LNCaP clone FGC (cell line): ENCODE results near the gene FGF14.

Experiments used
- DNase-seq: peaks from one replicate; pipeline ENCODE4 v3.0.0-alpha.2; 2011; ENCODE audit warnings: low read depth
- H3K4me3 ChIP-seq: 2 replicates; pipeline ENCODE4 v1.5.1; 2011; ENCODE audit warnings: mild to moderate bottlenecking, low read depth, low read length, control low read depth
- TF ChIP-seq, protein P1 (sequence below): IDR thresholded peaks from 2 replicates; pipeline ENCODE4 v1.5.1; 2012; ENCODE audit warnings: mild to moderate bottlenecking; ENCODE audit not compliant: control insufficient read depth, insufficient read depth; ENCODE audit errors: extremely low read depth

Gene FGF14

GRCh38 chr13:101795460-101795859 lies 606.4 kb downstream of the FGF14 start:
- no peak for DNase-seq
- TF ChIP-seq, protein P1, sequence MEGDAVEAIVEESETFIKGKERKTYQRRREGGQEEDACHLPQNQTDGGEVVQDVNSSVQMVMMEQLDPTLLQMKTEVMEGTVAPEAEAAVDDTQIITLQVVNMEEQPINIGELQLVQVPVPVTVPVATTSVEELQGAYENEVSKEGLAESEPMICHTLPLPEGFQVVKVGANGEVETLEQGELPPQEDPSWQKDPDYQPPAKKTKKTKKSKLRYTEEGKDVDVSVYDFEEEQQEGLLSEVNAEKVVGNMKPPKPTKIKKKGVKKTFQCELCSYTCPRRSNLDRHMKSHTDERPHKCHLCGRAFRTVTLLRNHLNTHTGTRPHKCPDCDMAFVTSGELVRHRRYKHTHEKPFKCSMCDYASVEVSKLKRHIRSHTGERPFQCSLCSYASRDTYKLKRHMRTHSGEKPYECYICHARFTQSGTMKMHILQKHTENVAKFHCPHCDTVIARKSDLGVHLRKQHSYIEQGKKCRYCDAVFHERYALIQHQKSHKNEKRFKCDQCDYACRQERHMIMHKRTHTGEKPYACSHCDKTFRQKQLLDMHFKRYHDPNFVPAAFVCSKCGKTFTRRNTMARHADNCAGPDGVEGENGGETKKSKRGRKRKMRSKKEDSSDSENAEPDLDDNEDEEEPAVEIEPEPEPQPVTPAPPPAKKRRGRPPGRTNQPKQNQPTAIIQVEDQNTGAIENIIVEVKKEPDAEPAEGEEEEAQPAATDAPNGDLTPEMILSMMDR = no peak
- no peak overlapping the region for H3K4me3 ChIP-seq

GRCh38 chr13:101795025-101795424 lies 606.8 kb downstream of the FGF14 start:
- no peak overlapping the region for H3K4me3 ChIP-seq
- TF ChIP-seq, protein P1 = no peak
- DNase-seq = no peak

DNA sequence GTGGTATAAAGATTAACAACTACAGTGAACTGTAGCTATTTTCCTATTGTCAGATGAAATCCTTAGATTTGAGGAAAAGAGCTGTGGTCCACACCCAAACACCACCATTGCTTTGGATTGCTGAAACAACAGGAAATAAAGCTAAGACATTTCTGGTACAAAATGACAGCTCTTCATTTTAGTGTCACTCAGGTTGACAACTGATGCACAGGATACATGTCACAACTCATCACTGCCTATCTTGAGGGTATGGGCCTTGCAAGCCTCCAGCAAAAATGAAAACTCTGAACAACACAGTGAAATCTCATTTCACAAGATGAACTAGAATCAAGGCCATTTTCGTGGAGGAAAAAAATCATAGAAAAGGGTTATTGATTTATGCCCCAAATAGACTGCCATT lies 609.7 kb downstream of the FGF14 start:
- no peak for DNase-seq
- TF ChIP-seq, protein P1 = no peak
- no peak overlapping the region for H3K4me3 ChIP-seq

DNA sequence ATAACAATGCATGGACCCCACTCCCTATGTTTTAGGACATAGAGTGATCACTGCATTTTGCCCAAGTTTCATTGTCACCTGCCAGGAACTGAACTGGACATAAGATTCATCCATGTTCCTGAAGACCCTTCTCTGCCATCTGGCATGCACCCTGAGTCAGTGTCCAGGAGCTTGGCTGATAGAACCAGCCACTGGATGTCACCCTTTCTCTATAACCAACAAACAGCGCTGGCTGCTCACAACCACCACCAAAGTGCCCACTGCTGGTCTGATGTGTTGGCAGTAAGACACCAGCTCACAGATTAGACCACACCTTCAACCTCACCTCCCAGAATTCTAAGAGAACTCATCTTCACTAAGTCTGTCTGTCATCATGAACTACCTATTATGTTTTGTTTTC lies 616.0 kb downstream of the FGF14 start:
- no peak overlapping the region for H3K4me3 ChIP-seq
- DNase-seq = no peak
- TF ChIP-seq, protein P1 = peak; percentile 33; the same call in 1 of the 2 replicates

DNA sequence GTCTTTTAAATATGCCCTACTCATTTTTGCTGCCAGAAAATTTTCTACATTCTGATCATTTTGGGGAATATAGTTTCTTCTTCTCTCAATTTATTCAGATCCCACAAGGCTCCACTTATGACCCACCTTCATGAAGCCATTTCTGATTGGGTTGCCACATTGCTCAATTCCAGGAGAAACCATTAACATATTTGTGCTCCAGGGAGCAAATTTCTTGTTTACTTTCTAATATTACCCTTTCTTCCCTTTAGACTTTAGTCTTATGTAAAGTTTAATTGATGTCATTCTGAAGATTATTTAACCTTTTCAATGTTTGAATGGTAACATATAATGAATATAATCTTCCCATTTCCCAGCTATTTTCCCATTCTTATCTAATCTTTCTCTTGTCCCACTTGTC lies 617.5 kb downstream of the FGF14 start:
- H3K4me3 ChIP-seq = no peak overlapping the region
- DNase-seq = no peak
- TF ChIP-seq, protein P1 = no peak

- DNase-seq = no peak
- no peak overlapping the region for H3K4me3 ChIP-seq
- TF ChIP-seq, protein P1 = no peak
Measured at GRCh38 chr13:101783554-101783953, 618.3 kb downstream of the FGF14 start.

DNA sequence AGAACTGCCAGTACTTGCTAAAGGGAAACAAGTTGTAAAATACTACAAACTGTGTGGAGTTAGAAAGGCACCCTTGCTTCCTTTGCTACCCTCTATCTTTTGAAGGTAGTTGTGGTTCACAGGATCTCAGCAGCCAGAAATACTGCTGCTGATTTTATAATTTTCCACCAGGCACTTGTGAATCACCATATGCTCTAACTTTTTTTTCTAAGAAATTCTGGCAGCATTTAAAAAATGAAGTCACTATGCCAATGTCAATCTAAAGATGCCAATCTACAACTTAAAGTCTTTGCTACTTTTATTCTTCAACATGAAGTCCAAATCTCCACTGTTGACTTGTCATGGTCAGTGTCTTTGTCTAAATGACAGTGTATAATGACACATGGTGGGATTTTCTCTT lies 621.6 kb downstream of the FGF14 start:
- H3K4me3 ChIP-seq = no peak overlapping the region
- TF ChIP-seq, protein P1 = no peak
- DNase-seq = no peak
